COLO668 (cell line): Measurements from ENCODE around the gene PLA2G4E.

Experiments
- DNase-seq: peaks from one replicate; lab custom pipeline; 2025; ENCODE audit not compliant: unreplicated experiment; lab: John Stamatoyannopoulos, UW

PLA2G4E gene

GRCh38 chr15:42020713-42021273 is at the start of gene PLA2G4E:
PLA2G4E (minus strand) TSS chr15:42021042; CDS start chr15:42021030, 12 bp downstream.
- DNase-seq: no peak

GRCh38 chr15:42070279-42070975 is 49.6 kb upstream of the PLA2G4E start:
- no peak for DNase-seq

- no peak for DNase-seq
Observed at GRCh38 chr15:42069496-42070278, 48.8 kb upstream of the PLA2G4E start.

- DNase-seq: no peak
Observed at GRCh38 chr15:42069025-42069424, 48.2 kb upstream of the PLA2G4E start.

GRCh38 chr15:42068601-42069000 is 47.8 kb upstream of the PLA2G4E start:
- no peak for DNase-seq

GRCh38 chr15:42066764-42067415 is 46.0 kb upstream of the PLA2G4E start:
- DNase-seq: no peak

- DNase-seq: no peak
Observed at GRCh38 chr15:42065468-42065867, 44.6 kb upstream of the PLA2G4E start.

- DNase-seq: peak; percentile 79
Observed at GRCh38 chr15:42065033-42065432, 44.2 kb upstream of the PLA2G4E start.

- no peak for DNase-seq
Observed at GRCh38 chr15:42064271-42064670, 43.4 kb upstream of the PLA2G4E start.

- no peak for DNase-seq
Observed at GRCh38 chr15:42063122-42063848, 42.4 kb upstream of the PLA2G4E start.

- DNase-seq: no peak
Observed at GRCh38 chr15:42062284-42062806, 41.5 kb upstream of the PLA2G4E start.

GRCh38 chr15:42060797-42061196 is 40.0 kb upstream of the PLA2G4E start:
- no peak for DNase-seq

- DNase-seq: no peak
Observed at GRCh38 chr15:42060477-42060763, 39.6 kb upstream of the PLA2G4E start.

GRCh38 chr15:42059661-42060476 is 39.0 kb upstream of the PLA2G4E start:
- peak; percentile 53 for DNase-seq

- no peak for DNase-seq
Observed at GRCh38 chr15:42058791-42059190, 37.9 kb upstream of the PLA2G4E start.

GRCh38 chr15:42057799-42058646 is 37.2 kb upstream of the PLA2G4E start:
- no peak for DNase-seq

- DNase-seq: peak; percentile 87
Observed at GRCh38 chr15:42056934-42057798, 36.3 kb upstream of the PLA2G4E start.

- no peak for DNase-seq
Observed at GRCh38 chr15:42053914-42054313, 33.1 kb upstream of the PLA2G4E start.
